ENCODE measurements around the gene MED27. TPM values are rescaled to one million over a fixed set of nuclear protein-coding genes. Genes with fewer than 3 reads are reported as not detected.
"Not testable (repeated sequence)": the region's sequence is repeated elsewhere in the genome, so short reads cannot be mapped to it uniquely, and the experiment has no call there.

Gene MED27
- total RNA-seq, 2 experiments from 2014 or later: 18.5 to 19.7 TPM

GRCh38 chr9:131937451-131937850 lies 142.2 kb downstream of the MED27 start:
- Mint-ChIP-seq H3K4me3 (no peak overlapping the region), H3K4me1 (no peaks in the 10 kb centered on the region), H3K9me3 (no peaks in the 10 kb centered on the region), H3K27me3 (no peaks in the 10 kb centered on the region), H3K27ac (no peak overlapping the region), H3K36me3 (peaks cover 11% of the 10 kb centered on the region)
- POLR2A ChIA-PET: no interaction called here
- no peak for ATAC-seq (ENCODE audit: low read depth)
- DNase-seq: no peak

GRCh38 chr9:131936929-131937328 lies 142.7 kb downstream of the MED27 start:
- DNase-seq: no peak
- Mint-ChIP-seq H3K4me1 (no peaks in the 10 kb centered on the region), H3K9me3 (no peaks in the 10 kb centered on the region), H3K27me3 (no peaks in the 10 kb centered on the region), H3K4me3 (no peak overlapping the region), H3K36me3 (peaks cover 11% of the 10 kb centered on the region), H3K27ac (no peak overlapping the region)
- no peak for ATAC-seq (ENCODE audit: low read depth)
- POLR2A ChIA-PET: no interaction called here

- H3K27me3 Mint-ChIP-seq: no peaks in the 10 kb centered on the region
- H3K4me3 Mint-ChIP-seq: no peak overlapping the region
Measured at GRCh38 chr9:131934673-131935072, 145.0 kb downstream of the MED27 start.

DNA sequence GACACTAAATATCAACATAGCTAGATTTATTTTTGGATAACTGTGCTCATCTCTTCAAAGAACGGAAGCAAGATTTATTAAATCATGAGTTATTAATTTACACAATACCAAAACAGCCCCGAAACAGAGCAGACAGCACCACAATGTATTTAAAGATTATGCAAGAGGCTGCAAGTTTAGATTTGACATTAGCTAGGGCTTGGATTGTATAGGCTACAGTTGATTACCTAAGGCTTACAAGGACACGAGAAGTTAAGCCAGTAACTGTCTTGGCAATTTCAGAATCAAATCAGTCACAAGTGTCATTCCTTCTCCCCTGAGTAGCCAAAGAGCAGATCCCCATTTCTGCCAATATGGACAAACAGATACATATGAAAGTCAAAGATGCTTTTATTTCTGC lies 152.6 kb downstream of the MED27 start:
- POLR2A ChIA-PET: no interaction called here
- Mint-ChIP-seq H3K27ac (no peak overlapping the region), H3K4me3 (no peak overlapping the region)

More at GRCh38 chr9:131934673-131935072, 145.0 kb downstream of the MED27 start:
- no peaks in the 10 kb centered on the region for H3K9me3 Mint-ChIP-seq
- no peak for ATAC-seq (ENCODE audit: low read depth)
- DNase-seq: no peak
- POLR2A ChIA-PET: no interaction called here
- no peak overlapping the region for H3K27ac Mint-ChIP-seq
- no peaks in the 10 kb centered on the region for H3K4me1 Mint-ChIP-seq
- H3K36me3 Mint-ChIP-seq: peaks cover 11% of the 10 kb centered on the region

DNA sequence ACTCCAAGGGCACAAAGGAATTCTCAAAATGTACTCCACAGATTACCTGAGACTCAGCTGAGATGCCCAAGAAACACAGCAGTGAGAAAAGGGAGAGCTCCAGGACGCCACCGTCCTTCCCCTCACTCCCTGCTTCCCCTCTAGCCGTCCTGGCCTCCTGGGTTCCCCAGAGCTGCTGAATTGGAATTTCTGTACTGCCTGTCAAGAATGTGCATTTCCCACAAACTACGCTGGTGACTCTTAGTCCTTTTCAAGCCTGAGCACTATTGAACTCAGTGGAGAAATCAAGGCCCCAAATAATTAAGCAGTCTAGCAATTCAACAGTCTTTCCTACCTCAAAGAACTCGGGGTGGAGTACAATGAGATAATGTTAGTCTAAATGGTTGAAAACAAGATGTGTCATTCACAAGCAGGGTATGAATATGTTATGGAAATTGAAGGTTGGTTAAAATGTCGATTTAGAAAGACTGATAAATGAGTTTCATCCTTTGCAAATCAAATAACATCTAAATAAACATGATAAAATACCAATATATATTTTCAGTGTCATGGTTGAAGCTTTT lies 153.2 kb downstream of the MED27 start:
- ATAC-seq (ENCODE audit: low read depth) (no peak), DNase-seq (no peak)
- Mint-ChIP-seq H3K9me3 (no peaks in the 10 kb centered on the region), H3K36me3 (peaks cover 6% of the 10 kb centered on the region), H3K27me3 (no peaks in the 10 kb centered on the region), H3K4me1 (peaks cover 5% of the 10 kb centered on the region), H3K27ac (no peak overlapping the region), H3K4me3 (no peak overlapping the region)
- POLR2A ChIA-PET: interaction anchor here (0.6 kb wide), 1 partner anchor 9 kb away, joined by 4 read pairs; no protein-coding TSS in a partner anchor

More for the DNA sequence above, 152.6 kb downstream of the MED27 start:
- Mint-ChIP-seq H3K36me3 (peaks cover 4% of the 10 kb centered on the region), H3K27me3 (no peaks in the 10 kb centered on the region), H3K9me3 (no peaks in the 10 kb centered on the region), H3K4me1 (peaks cover 5% of the 10 kb centered on the region)
- DNase-seq (no peak), ATAC-seq (ENCODE audit: low read depth) (no peak)

DNA sequence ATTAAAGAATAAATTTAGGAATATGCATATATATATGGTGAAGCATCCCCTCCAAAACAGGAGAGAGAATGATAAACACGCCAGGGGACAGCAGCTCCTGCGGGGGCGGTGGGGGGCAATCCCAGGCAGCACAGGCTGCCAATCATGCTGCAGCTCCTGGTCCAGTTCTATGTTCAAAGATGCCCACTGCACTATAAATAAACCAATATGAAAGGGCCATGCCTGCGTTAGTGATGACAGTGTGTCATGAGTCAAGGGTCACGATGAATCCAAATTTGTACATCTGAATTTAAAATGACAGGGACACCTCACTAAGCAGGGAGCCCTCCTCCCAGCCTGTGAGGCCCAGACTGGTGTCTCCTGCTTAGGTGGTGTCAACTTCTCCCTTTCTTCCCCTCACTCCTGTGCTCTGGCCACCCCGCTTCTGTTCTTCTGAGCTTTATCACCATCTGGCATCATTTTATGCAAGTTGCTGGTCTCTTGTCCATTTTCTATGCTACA lies 153.9 kb downstream of the MED27 start:
- POLR2A ChIA-PET: no interaction called here
- no peak overlapping the region for H3K4me3 Mint-ChIP-seq

GRCh38 chr9:131923766-131924165 lies 155.9 kb downstream of the MED27 start:
- no peaks in the 10 kb centered on the region for H3K9me3 Mint-ChIP-seq
- H3K4me3 Mint-ChIP-seq: no peak overlapping the region
- no peak overlapping the region for H3K27ac Mint-ChIP-seq
- peaks cover 6% of the 10 kb centered on the region for H3K36me3 Mint-ChIP-seq
- H3K4me1 Mint-ChIP-seq: peaks cover 5% of the 10 kb centered on the region
- POLR2A ChIA-PET: no interaction called here
- ATAC-seq (ENCODE audit: low read depth) (no peak), DNase-seq (no peak)
- no peaks in the 10 kb centered on the region for H3K27me3 Mint-ChIP-seq

More for the DNA sequence above, 153.9 kb downstream of the MED27 start:
- peaks cover 5% of the 10 kb centered on the region for H3K4me1 Mint-ChIP-seq
- no peaks in the 10 kb centered on the region for H3K27me3 Mint-ChIP-seq
- H3K9me3 Mint-ChIP-seq: no peaks in the 10 kb centered on the region
- H3K27ac Mint-ChIP-seq: no peak overlapping the region
- peaks cover 6% of the 10 kb centered on the region for H3K36me3 Mint-ChIP-seq
- no peak for DNase-seq
- no peak for ATAC-seq (ENCODE audit: low read depth)

DNA sequence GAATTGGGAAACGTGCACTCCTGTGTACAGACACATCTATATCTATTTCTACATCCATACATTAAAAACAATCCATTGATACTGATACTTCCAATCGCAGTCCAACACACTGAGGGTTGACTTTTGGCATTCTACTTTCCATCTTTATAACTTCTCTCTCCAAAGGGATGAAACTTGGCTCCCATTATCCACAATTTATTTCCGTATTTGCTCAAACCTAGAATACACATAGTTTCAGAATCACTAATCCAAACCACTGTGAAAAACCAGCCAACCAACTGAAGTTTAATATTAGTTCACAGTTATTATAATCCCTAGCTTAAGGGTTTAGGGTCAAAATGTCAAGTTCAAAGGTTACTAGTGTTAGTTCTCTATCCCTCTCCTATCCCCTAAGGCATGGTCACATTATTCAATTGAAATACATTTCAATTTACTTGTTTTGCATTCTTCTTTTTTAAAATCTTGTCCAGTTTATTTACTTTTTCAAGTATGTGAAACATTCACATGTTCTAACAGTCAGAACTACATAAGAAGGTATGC lies 156.5 kb downstream of the MED27 start:
- Mint-ChIP-seq H3K4me1 (peaks cover 5% of the 10 kb centered on the region), H3K27me3 (no peaks in the 10 kb centered on the region), H3K27ac (no peak overlapping the region), H3K9me3 (no peaks in the 10 kb centered on the region), H3K36me3 (peaks cover 6% of the 10 kb centered on the region), H3K4me3 (no peak overlapping the region)
- ATAC-seq (ENCODE audit: low read depth) (no peak), DNase-seq (no peak)
- POLR2A ChIA-PET: no interaction called here

GRCh38 chr9:131921635-131922034 lies 158.0 kb downstream of the MED27 start:
- H3K27ac Mint-ChIP-seq; POLR2A ChIA-PET; H3K4me1 Mint-ChIP-seq; DNase-seq; H3K36me3 Mint-ChIP-seq; H3K4me3 Mint-ChIP-seq; H3K9me3 Mint-ChIP-seq; ATAC-seq (ENCODE audit: low read depth); H3K27me3 Mint-ChIP-seq: not testable (repeated sequence)

DNA sequence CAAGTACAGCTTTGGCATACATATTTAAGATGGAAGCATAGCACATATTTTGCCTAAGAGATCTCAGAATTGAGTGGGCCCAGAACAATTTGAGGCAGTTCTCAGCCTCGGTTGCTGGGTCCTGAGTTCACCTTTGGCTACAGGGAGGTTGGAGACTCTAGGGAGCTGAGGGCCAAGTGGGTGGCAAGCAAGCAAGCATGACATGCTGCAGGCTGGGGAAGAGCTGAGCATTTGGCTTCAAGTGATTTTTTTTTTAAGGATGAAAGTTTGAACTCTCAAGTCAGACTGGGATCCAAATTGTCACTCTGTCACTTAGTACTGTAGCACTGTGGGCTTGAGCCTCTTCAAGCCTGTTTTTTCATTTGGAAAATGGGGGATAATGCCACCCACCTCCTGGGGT lies 160.5 kb downstream of the MED27 start:
- Mint-ChIP-seq H3K36me3 (peaks cover 6% of the 10 kb centered on the region), H3K9me3 (no peaks in the 10 kb centered on the region), H3K4me3 (no peak overlapping the region), H3K27ac (no peak overlapping the region), H3K27me3 (no peaks in the 10 kb centered on the region), H3K4me1 (peaks cover 5% of the 10 kb centered on the region)
- no peak for DNase-seq
- ATAC-seq (ENCODE audit: low read depth): no peak
- POLR2A ChIA-PET: no interaction called here

DNA sequence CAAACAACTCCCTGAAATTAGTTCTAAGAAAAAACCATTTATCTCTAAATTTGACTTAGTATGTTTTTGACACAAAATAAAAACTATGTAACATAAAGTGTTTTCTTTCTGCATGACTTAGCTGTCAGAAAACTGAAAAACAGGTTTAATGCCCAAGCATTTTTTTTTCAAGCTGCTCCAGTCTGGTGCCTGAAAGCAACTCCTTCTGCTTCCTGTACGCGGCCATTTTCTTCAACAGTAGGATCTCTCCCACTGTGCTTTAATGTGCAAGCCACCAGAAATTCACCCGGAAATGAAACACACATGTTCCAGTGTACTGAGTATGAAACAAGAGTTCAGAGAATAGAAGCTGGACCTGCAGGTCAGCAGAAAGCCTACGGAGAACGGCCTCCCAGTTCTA lies 161.2 kb downstream of the MED27 start:
- DNase-seq: no peak
- Mint-ChIP-seq H3K27me3 (no peaks in the 10 kb centered on the region), H3K36me3 (peaks cover 4% of the 10 kb centered on the region), H3K4me3 (no peak overlapping the region), H3K9me3 (no peaks in the 10 kb centered on the region), H3K27ac (no peak overlapping the region), H3K4me1 (peaks cover 3% of the 10 kb centered on the region)
- no peak for ATAC-seq (ENCODE audit: low read depth)
- POLR2A ChIA-PET: no interaction called here

GRCh38 chr9:131917009-131917408 lies 162.7 kb downstream of the MED27 start:
- no peaks in the 10 kb centered on the region for H3K9me3 Mint-ChIP-seq
- H3K4me3 Mint-ChIP-seq: no peak overlapping the region
- DNase-seq: no peak
- POLR2A ChIA-PET: no interaction called here
- H3K36me3 Mint-ChIP-seq: peaks cover 1% of the 10 kb centered on the region
- H3K27me3 Mint-ChIP-seq: no peaks in the 10 kb centered on the region
- no peaks in the 10 kb centered on the region for H3K4me1 Mint-ChIP-seq
- no peak overlapping the region for H3K27ac Mint-ChIP-seq
- no peak for ATAC-seq (ENCODE audit: low read depth)

DNA sequence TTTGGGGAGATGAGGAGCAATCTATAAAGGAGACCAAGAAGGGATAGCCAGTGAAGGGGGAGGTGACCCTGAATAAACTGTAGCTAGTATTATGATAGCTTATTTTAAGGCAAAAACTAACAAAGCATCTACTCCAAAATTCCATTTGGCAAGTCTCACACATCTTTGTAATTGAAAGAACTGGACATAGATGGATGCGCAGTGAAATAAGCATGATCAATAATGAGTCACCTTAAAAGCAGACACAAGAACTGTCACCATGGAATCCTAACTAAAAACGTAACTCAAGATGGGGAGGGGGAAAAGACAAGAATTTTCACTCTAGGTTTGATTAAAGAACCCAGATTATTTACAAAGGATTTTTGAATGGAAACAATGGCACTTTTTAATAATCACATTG lies 164.5 kb downstream of the MED27 start:
- no peaks in the 10 kb centered on the region for H3K4me1 Mint-ChIP-seq
- no peak for DNase-seq
- ATAC-seq (ENCODE audit: low read depth): no peak
- no peak overlapping the region for H3K4me3 Mint-ChIP-seq
- POLR2A ChIA-PET: no interaction called here
- H3K27me3 Mint-ChIP-seq: no peaks in the 10 kb centered on the region
- no peaks in the 10 kb centered on the region for H3K9me3 Mint-ChIP-seq
- no peak overlapping the region for H3K27ac Mint-ChIP-seq
- no peaks in the 10 kb centered on the region for H3K36me3 Mint-ChIP-seq

GRCh38 chr9:131912671-131913070 lies 167.0 kb downstream of the MED27 start:
- Mint-ChIP-seq H3K9me3 (no peaks in the 10 kb centered on the region), H3K27ac (no peak overlapping the region), H3K27me3 (no peaks in the 10 kb centered on the region), H3K4me1 (no peaks in the 10 kb centered on the region), H3K4me3 (no peak overlapping the region), H3K36me3 (no peaks in the 10 kb centered on the region)
- DNase-seq: no peak
- POLR2A ChIA-PET: no interaction called here
- ATAC-seq (ENCODE audit: low read depth): no peak

Data from activated naive CD8-positive, alpha-beta T cell treated with anti-CD3 and anti-CD28 coated beads, Interleukin-2, amount 10 ng/mL, durations not matched to agents 7 days and 5 days (primary cell).